UCSD-AML1 (cell line): ENCODE results near the gene ZNF195.
"Not testable (repeated sequence)": the region's sequence is repeated elsewhere in the genome, so short reads cannot be mapped to it uniquely, and the experiment has no call there.

Experiments
- DNase-seq: peaks from one replicate; lab custom pipeline; 2025; ENCODE audit not compliant: unreplicated experiment; lab: John Stamatoyannopoulos, UW

ZNF195 gene

DNA sequence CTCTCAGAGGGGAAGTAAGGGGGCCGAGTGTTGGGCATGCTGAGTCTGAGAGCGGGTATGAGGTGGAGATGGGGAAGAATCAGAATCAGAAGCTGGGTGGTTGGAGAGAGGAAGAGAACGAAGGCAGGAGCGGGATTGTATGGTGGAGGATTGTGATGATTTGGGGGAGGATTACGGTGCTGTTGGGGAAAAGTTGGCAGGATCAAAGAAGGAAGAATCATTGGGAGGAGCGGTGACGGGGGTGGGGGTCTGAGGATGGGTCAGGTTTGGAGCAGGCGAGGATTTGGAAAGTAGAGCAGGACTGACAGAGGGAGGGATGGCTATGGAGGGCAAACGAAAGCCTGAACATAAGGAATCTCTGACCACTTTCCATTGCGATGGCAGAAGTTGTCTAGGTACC, 22.1 kb downstream of the ZNF195 start:
- no peak for DNase-seq

DNA sequence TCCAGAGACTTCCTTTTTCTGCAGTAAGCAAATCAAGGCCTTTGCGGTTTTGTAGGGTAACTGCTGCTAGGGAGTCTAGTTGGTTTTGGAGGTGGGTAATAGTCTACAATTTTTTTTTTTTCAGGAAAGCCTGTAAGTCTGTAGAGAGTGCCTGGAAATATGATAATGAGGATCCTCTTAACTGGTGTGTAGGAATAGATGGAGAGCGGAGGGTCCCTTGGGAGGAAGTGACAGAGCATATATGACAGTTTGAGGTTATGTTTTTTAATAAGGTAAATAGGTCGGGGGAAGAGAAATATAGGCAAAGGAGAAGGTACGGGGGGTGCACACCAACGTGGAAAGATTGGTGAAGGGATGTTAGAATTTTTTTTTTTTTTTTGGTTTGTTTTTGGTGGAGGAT, 25.9 kb downstream of the ZNF195 start:
- no peak for DNase-seq

DNA sequence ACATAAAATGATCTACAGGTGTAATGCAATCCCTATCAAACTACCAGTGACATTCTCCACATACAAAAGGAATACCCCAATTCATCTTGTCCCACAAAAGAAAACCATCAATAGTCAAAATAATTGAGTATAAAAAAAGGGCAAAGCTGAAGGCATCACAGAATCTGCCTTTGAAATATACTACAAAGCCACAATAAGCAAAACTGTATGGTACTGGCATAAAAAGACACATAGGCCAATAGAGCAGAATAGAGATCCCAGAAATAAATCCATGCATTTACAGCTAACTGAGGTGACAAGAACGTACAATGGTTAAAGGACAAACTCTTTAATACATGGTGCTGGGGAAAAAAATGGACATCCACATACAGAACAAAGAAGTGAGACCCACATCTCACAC, 31.8 kb downstream of the ZNF195 start:
- DNase-seq = no peak

DNA sequence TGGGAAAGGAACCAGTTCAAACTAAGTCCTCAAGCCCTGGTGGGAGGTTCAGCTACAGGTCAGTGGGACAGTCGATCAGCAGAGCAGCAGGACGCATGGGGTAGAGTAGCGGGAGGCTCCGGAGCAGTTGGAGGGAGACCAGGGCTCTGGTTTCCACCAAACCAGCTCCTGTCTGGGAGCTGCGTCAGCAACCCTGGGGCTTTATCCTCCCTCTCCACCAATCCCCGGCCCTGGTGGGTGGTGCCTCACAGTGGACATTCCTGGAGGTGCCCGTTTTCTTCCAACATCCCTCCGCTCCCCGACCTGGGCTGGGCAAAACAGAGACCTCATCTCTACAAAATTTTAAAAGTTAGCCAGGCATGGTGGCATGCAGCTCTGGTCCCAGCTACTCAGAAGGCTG, 32.4 kb downstream of the ZNF195 start:
- no peak for DNase-seq

DNA sequence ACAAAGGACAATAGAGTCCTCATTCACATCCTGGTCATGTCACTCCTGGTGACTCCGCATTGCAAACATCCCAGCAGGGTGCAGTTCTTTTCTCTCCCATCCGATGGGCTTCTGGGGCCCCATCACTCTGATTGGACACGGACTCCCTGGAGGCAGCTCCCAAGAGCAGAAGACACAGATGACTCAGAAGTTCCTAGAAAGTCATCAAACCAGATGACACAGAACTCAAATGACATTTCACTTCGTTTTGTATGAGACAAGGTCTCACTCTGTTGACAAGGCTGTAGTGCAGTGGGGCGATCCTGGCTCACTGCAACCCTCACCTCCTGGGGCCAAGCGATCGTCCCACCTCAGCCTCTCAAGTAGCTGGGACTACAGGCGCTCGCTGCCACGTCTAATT, 33.2 kb downstream of the ZNF195 start:
- DNase-seq = no peak

DNA sequence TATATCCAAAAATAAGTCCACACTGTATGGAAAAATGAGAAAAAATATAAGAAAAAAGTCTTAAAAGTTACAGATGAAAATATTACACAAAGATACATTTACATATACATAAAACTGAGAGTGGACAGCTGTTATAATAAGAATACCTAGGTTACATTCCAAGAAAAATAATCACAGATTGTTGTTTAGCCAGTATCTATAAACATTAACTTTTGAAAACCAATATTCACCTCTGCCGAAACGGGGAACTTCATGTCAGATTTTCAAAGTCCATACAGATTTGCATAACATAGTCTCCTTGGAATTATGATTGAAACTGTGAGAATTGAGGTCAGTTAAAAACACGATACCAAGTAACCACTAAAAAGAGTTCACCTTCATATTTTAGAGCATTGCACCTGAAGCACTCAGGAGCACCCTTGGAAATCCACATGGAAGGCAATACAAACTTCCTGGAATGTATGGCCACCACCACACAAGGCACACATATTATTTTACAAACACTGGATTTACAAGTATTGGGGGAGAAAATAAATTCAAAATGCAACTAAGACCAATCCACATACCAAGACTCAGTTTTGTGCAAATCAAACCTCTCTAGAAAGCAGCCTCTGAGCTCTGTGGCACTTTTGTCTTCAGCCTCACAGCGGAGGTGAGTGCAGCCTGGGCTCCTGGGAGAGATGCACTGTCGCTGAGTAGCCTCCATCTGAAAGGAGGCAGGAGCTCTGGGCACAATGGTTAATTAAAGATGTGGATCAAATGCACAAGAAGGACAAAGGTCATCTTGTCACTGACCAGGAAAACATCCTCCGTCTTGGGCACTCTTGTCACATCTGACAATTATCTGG, 34.4 kb downstream of the ZNF195 start:
- no peak for DNase-seq

DNA sequence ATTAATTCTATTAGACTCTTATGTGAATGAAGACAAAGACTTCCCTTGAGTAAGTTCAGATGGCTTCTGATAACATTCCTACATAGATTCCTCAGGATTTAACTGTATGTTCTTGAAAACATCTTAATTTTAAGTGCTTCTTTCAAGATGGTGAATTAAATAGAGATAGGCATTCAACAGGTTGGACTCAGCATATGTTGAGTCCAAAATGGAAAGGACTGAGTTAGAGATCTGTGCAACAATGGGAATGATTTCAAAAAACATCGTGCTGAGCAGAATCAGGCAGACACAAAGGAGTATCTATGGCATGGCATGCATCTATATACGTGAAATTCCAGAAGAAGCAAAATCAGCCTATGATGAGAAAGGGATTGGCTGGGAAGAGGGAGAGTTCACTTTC, 36.2 kb downstream of the ZNF195 start:
- DNase-seq = no peak

DNA sequence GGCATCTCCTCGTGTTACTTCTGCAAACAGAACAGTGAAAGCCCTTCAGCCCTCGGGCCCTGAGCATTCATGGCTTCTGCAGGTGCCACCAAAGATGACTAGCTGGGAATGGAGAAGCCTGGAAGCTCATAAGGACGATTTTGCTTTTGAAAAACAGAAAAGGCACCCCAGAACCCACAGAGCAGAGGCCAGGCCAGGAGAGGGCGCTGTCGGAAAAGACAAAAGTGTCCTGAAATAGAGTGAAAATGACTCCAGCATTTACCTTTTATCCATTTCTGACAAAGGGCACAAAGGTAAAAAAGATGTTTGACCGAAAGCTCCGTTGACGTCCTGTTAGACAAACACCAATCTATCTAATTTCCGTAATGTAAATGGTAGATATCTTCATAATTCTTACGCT, 37.6 kb downstream of the ZNF195 start:
- DNase-seq = peak; percentile 68

DNA sequence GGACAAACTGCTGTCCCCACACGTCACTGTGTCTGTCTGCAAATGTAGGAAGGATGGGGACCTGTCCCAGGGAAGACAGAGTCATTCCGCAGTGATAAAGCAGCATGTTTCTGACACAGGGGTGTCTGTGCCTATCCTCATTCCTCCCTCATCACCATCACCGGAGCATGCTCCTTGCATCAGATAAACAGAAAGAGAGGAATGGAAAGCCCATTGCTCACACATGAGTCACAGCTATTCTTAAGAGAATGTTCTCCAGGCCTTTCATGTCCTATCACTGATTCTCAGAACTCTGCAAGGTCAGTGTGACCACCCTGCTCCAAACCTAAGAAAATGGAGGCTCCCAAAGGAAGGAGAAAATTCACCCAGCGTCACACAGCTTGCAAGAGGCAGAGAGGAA, 38.9 kb downstream of the ZNF195 start:
- DNase-seq = no peak

DNA sequence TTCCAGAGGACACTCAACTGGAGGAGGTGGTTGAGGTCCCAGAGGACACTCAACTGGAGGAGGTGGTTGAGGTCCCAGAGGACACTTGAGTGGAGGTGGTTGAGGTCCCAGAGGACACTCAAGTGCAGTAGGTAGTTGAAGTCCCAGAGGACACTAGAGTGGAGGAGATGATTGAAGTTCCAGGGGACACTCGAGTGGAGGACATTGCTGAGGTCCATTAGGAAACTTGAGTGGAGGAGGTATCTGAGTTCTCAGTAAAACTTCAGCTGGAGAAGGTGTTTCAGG, 39.7 kb downstream of the ZNF195 start:
- no peak for DNase-seq

DNA sequence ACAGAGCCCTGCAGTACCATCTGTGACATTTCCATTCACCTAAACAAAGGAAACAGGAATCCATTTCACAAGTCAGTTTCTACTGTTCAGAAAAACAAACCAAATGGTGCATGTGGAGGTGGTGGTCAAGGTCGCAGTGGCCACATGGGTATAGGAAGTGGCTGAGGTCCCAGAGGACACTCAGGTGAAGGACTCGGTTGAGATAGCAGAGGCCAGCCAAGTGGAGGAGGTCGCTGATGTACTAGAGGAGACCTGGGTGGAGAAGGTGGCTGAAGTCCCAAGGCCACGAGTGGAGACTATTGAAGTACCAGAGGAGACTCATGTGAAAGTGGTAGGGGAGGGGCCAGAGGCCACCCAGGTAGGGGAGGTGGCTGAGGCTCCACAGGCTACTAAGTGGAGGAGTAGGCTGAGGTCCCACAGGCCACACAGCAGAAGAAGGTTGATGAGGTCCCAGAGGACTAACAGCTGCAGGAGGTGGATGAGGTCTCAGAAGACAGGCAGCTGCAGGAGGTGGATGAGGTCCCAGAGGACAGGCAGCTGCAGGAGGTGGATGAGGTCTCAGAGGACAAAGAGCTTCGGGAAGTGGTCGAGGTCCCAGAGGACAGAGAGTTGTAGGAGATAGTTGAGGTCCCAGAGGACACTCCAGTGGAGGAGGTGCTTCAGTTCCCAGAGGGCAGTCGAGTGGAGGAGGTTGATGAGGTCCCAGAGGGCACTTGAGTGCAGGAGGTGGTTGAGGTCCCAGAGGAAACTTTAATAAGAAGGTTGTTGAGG, 40.2 kb downstream of the ZNF195 start:
- DNase-seq = no peak

DNA sequence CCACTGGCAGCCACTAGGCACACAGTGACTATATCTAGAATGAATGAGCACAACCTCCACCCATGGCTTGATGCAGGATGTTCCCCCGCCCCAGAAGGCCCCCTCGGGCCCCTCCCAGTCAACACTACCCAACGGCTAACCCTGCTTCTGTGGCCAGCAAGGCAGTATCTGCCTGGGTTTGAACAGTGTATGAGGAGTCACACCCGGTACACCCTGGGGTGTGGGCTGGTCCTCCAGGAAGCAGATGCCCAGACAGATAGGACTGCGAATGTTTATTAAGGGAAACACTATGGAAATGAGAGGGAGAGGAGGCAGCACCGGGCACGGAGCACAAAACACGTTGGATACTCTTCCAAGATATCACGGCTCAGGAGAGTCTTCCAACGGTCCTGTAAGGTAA, 42.5 kb downstream of the ZNF195 start:
- not testable (repeated sequence) for DNase-seq

DNA sequence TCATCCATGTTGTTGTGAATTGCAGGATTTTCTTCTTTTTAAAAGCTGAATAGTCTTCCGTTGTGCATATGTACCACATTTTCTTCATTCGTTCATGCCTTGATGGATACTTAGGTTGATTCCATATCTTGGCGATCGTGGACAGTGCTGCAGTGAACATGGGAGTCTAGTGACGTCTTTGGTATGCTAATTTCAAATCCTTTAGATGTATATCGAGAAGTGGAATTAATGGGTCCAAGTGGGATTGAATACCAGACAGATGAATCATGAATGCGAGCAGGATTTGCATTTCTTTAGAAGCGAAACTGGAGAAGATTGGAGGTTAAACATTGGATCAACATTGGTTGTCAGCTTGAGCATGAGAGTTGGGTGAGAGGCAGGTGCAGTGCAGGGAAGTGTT, 45.8 kb downstream of the ZNF195 start:
- not testable (repeated sequence) for DNase-seq

DNA sequence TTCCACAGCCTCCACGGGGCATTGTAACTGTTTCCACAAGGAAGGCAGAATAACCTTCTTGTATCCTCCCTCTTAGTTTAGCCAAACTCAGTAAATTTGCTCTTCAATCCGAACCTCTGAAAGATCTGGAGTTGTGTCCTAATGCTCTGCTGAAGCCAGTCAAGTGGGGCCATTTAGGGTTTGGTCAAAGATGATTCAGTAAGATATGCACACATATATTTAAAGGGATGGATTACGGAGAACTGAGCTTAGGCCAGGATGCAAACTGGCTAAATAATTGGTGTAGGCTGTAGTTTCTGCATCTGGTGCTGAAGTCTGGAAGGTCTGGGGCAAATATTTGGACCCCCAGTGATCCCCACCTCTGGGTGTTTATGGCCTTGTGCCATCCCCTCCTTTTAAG, 47.9 kb downstream of the ZNF195 start:
- not testable (repeated sequence) for DNase-seq

DNA sequence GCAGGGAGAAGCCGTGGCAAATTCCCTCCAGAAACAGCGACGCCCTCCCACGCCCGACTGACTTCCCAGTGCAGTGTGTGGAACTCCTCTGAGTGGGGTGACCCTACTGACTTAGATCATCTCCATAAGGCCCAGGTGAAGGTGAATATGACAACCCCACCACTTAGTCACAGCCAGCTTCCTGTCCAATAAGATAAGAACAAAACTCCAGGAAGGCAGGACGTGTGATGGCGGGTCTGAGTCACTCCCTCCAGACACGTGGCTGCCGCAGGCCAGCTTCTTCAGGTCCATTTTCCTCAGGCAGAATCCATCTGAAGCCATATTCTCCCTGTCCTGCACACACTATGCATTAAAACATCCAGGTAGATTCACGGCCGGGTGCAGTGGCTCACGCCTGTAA, 48.9 kb downstream of the ZNF195 start:
- not testable (repeated sequence) for DNase-seq

DNA sequence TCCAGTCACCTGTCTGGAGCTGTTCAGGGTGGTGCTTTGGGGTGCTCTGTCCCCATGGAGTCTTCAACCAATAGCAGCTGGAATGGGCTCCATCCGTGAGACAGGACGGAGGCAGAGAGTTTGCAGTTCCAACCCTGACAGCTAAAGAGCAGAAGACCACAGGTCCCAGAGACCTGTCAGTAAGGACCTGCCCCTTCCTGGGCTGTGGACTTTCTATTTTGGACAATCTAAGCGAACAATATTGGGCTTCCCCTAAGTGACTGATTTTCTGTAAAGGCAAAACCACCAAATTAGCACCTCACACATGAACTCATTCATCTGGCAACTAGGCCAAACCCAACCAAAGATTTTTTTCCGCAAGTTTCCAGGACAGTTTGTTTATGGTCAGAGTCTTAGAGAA, 50.4 kb downstream of the ZNF195 start:
- DNase-seq = not testable (repeated sequence)

DNA sequence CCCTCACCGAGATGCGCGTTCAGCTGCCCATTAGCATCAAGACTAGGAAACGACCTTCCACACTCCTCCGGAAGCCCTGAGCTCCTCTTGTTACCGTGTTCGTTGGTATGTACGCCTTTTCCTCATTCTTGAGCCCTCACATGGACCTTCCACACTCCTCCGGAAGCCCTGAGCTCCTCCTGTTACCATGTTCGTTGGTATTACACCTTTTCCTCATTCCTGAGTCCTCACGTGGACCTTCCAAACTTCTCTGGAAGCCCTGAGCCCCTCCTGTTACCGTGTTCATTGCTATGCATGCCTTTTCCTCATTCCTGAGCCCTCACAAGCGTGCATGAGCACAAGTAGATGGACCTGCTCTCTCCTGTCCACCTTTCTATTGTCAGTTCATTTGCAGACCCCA, 52.5 kb downstream of the ZNF195 start:
- DNase-seq = not testable (repeated sequence)

DNA sequence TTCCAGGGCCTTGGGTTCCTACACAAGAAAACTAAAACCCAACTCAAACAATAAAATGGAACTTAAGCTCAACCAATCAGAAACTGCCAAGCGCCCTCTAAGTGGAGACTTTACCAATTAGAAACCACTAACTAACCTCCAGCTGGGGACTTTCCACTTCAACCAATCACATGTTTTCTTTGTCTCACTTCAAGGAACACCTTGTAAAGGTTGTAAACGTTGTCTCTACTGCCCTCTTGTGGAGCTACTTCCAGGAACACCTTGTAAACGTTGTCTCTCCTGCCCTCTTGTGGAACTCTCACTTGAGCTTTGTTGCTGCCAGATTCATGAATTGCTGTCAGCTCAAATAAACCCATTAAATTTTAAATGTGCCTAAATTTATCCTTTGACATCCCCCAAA, 54.2 kb downstream of the ZNF195 start:
- DNase-seq = not testable (repeated sequence)
